ENCODE data around the gene UGCG. TPM values are rescaled to one million over a fixed set of nuclear protein-coding genes. Genes with fewer than 3 reads are reported as not detected.
"Not testable (repeated sequence)": the region's sequence is repeated elsewhere in the genome, so short reads cannot be mapped to it uniquely, and the experiment has no call there.

UGCG gene
- total RNA-seq, 1 experiment from 2014 or later, result 27.6 TPM

DNA sequence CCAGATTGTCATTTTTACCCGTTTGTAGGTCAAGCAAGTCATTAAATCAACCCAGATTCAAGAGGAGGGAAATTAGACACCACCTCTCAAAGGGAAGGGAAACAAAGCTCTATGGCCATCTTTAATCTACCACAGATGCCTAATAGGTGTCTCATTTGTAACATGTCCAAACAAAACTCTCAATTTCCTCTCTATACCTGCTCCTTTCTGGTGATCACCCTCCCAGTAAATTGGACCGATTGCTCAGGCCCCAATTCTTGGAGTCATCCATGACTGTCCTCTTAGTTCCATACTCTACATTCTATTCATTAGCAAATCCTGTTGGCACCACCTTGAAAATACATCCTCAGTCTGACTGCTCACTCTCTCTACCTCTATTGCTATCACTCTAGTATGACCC is 22.1 kb upstream of the UGCG start:
- DNase-seq, result no peak

DNA sequence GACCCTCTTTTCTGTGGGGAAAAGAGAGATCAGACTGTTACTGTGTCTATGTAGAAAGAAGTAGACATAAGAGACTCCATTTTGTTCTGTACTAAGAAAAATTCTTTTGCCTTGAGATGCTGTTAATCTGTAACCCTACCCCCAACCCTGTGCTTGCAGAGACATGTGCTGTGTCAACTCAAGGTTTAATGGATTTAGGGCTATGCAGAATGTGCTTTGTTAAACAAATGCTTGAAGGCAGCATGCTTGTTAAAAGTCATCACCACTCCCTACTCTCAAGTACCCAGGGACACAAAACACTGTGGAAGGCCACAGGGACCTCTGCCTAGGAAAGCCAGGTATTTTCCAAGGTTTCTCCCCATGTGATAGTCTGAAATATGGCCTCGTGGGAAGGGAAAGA is 21.3 kb upstream of the UGCG start:
- H3K27me3 ChIP-seq (ENCODE audit: control insufficient read depth, insufficient read depth, low read length); H3K36me3 ChIP-seq (replicated peaks; ENCODE audit: control insufficient read depth, insufficient read depth, low read length); DNase-seq; H3K4me3 ChIP-seq (ENCODE audit: insufficient read depth, low read depth, low read length): not testable (repeated sequence)

More for the DNA sequence above, 22.1 kb upstream of the UGCG start:
- Histone ChIP-seq H3K36me3 (replicated peaks; ENCODE audit: control insufficient read depth, insufficient read depth, low read length) (no peaks in the 10 kb centered on the region), H3K4me3 (ENCODE audit: insufficient read depth, low read depth, low read length) (no peak overlapping the region), H3K27me3 (ENCODE audit: control insufficient read depth, insufficient read depth, low read length) (no peaks in the 10 kb centered on the region)

DNA sequence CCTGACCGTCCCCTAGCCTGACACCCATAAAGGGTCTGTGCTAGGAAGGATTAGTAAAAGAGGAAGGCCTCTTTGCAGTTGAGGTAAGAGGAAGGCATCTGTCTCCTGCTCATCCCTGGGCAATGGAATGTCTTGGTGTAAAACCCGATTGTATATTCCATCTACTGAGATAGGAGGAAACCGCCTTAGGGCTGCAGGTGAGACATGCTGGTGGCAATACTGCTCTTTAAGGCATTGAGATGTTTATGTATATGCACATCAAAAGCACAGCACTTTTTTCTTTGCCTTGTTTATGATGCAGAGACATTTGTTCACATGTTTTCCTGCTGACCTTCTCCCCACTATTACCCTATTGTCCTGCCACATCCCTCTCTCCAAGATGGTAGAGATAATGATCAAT is 20.9 kb upstream of the UGCG start:
- not testable (repeated sequence) for H3K27me3 ChIP-seq (ENCODE audit: control insufficient read depth, insufficient read depth, low read length); H3K36me3 ChIP-seq (replicated peaks; ENCODE audit: control insufficient read depth, insufficient read depth, low read length); DNase-seq; H3K4me3 ChIP-seq (ENCODE audit: insufficient read depth, low read depth, low read length)

DNA sequence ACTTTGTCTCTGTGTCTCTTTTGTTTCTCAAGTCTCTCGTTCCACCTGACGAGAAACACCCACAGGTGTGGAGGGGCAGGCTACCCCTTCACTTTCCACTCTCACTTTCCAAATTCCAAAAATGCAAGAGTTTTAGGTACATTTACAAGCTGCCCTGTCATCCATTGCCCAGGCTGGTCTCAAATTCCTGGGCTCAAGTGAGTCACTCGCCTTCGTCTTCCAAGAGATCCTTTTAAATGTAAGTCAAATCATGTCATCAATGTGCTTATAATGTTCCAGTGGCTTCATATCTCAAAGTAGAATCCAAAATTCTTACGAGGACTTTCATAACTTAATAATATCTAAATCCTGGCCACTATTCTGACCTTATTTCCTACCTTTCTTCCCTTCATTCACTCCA is 20.4 kb upstream of the UGCG start:
- Histone ChIP-seq H3K36me3 (replicated peaks; ENCODE audit: control insufficient read depth, insufficient read depth, low read length) (no peaks in the 10 kb centered on the region), H3K27me3 (ENCODE audit: control insufficient read depth, insufficient read depth, low read length) (no peaks in the 10 kb centered on the region), H3K4me3 (ENCODE audit: insufficient read depth, low read depth, low read length) (no peak overlapping the region)
- DNase-seq, result no peak

DNA sequence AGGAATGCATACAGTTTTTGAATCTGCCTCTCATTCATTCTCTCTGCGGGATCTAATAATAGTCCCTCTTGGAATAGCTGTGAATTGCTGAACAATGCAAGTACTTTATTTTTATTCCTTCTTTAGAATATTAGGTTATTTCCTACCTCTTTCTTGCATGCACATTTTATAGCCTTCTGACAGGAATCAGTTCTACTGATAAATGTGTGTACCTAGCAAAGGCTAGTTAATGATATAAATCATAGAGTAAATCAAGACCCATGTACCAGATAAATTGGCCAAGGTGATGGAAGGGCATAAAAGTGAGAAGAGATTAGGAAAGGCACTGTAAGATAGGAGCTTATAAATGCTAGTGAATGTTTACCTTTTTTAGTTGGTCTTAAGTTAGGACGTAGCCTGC is 19.2 kb upstream of the UGCG start:
- Histone ChIP-seq H3K4me3 (ENCODE audit: insufficient read depth, low read depth, low read length) (no peak overlapping the region), H3K27me3 (ENCODE audit: control insufficient read depth, insufficient read depth, low read length) (no peaks in the 10 kb centered on the region), H3K36me3 (replicated peaks; ENCODE audit: control insufficient read depth, insufficient read depth, low read length) (no peaks in the 10 kb centered on the region)
- no peak for DNase-seq

DNA sequence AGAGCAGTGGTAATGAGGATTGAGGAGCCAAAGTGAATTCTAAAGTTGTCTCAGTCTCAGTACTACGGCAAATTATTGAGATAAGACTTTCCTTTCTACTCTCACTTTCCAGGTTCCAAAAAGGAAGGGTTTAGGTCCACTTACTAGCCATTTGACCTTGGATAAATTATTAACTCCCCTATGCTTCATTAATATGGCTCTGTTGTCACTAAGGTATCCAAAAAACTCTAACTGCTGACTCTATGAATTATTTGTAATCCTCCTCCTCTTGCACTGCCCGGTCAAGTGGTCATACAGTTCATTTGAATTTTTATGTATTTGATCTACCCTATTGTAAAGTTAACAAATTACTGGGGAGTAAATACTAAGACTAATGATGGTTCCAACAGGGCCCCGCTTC is 17.7 kb upstream of the UGCG start:
- Histone ChIP-seq H3K36me3 (replicated peaks; ENCODE audit: control insufficient read depth, insufficient read depth, low read length) (no peaks in the 10 kb centered on the region), H3K27me3 (ENCODE audit: control insufficient read depth, insufficient read depth, low read length) (no peaks in the 10 kb centered on the region)

DNA sequence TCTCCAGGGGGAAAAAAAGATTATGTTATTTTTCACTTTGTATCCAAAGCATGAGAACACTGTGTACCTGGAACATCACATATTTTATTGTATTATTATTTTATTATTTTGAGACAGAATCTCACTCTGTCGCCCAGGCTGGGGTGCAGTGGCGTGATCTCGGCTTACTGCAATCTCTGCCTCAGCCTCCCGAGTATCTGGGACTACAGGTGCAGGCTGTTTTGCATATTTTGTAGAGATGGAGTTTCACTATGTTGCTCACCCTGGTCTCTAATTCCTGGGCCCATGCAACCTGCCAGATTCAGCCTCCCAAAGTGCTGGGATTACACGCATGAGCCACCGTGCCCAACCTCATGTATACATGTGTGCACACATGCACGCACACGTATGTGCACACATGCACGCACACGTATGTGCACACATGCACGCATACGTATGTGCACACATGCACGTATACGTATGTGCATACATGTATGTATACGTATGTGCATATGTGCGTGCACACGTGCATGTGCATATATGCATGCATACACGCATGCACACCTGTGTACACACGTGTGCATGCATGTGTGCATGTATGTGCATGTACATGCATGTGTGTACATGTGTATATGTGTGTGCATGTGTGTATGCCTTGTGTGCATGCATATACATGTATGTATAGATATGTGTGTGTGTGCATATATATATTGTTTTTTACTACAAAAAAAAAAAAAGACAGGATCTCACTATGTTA is 9.5 kb upstream of the UGCG start:
- Histone ChIP-seq H3K27me3 (ENCODE audit: control insufficient read depth, insufficient read depth, low read length) (no peaks in the 10 kb centered on the region), H3K4me3 (ENCODE audit: insufficient read depth, low read depth, low read length) (no peak overlapping the region)

More for the DNA sequence above, 17.7 kb upstream of the UGCG start:
- no peak for DNase-seq
- H3K4me3 ChIP-seq (ENCODE audit: insufficient read depth, low read depth, low read length), result no peak overlapping the region

DNA sequence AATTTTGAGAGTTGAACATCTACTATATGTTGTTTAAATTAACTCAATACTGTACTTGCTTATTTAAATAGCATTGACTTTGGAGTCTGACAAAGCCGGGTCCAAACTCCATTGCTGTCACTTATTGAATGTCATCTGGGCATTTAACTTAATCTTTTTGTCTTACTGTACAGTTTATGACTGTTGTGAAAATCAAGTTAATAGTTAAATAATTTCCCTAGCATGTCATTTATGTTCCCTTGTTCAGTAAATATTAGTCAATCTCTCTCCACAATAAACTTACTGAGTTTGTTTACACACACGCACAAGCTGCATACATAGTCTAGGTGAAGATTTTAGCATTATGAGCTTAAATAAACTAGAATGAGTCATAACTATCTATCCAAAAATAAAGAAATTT is 6.3 kb upstream of the UGCG start:
- no peaks in the 10 kb centered on the region for H3K36me3 ChIP-seq (replicated peaks; ENCODE audit: control insufficient read depth, insufficient read depth, low read length)
- H3K27me3 ChIP-seq (ENCODE audit: control insufficient read depth, insufficient read depth, low read length), result no peaks in the 10 kb centered on the region
- no peak overlapping the region for H3K4me3 ChIP-seq (ENCODE audit: insufficient read depth, low read depth, low read length)
- DNase-seq, result no peak

More for the DNA sequence above, 9.5 kb upstream of the UGCG start:
- no peak for DNase-seq
- H3K36me3 ChIP-seq (replicated peaks; ENCODE audit: control insufficient read depth, insufficient read depth, low read length), result no peaks in the 10 kb centered on the region

DNA sequence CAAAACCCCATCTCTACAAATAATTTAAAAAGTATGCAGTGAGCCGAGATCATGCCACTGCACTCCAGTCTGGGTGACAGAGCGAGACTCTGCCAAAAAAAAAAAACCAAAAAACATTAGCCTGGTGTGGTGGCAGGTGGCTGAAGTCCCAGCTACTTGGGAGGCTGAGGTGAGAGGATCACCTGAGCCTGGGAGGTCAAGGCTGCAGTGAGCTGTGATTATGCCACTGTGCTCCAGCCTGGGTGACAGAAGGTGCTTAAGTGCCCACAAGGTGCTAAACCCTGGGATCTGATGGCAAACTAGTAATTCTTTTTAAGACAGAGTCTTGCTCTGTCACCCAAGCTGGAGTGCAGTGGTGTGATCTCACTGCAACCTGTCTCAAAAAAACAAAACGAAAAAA is 5.7 kb upstream of the UGCG start:
- not testable (repeated sequence) for DNase-seq; H3K36me3 ChIP-seq (replicated peaks; ENCODE audit: control insufficient read depth, insufficient read depth, low read length); H3K27me3 ChIP-seq (ENCODE audit: control insufficient read depth, insufficient read depth, low read length); H3K4me3 ChIP-seq (ENCODE audit: insufficient read depth, low read depth, low read length)

DNA sequence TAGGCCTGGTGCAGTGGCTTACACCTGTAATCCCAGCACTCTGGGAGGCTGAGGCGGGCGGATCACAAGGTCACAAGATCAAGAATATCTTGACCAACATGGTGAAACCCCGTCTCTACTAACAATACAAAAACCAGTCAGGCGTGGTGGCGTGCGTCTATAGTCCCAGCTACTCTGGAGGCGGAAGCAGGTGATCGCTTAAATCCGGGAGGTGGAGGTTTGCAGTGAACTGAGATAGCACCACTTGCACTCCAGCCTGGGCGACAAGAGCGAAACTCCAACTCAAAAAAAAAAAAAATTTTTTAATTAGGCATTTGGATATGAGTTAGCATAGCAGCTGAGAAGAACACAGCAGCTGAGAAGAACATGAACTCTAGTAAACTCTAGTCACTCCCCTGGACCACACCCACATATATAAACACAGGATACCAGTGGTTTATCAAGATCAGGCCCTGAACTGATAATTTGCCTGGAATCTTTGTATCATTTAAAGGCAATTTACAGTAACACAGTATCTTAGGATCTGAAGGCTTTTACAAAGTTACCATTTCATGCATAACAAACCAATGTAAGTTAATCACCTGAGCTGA is 4.6 kb upstream of the UGCG start:
- DNase-seq, result no peak
- H3K4me3 ChIP-seq (ENCODE audit: insufficient read depth, low read depth, low read length), result no peak overlapping the region
- H3K36me3 ChIP-seq (replicated peaks; ENCODE audit: control insufficient read depth, insufficient read depth, low read length), result no peaks in the 10 kb centered on the region
- H3K27me3 ChIP-seq (ENCODE audit: control insufficient read depth, insufficient read depth, low read length), result no peaks in the 10 kb centered on the region

DNA sequence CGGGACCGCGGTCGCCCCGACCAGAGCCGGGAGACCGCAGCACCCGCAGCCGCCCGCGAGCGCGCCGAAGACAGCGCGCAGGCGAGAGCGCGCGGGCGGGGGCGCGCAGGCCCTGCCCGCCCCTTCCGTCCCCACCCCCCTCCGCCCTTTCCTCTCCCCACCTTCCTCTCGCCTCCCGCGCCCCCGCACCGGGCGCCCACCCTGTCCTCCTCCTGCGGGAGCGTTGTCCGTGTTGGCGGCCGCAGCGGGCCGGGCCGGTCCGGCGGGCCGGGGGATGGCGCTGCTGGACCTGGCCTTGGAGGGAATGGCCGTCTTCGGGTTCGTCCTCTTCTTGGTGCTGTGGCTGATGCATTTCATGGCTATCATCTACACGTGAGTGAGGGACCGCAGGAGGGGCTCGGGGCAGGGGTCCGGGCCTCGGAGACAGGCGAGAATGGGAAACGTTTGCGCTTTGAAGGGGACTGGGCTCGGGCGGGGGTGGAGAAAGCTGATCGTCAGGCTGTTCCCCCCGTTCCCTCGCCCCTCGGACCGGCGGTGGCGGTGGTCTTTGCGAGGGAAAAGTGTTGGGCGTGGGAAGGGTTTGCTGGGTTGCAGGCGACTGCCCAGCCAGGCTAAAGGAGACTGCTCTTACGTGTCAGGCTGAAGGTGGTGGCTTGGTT is 457 bp downstream of the UGCG start:
- DNase-seq, result peak; percentile 94
- H3K4me3 ChIP-seq (ENCODE audit: insufficient read depth, low read depth, low read length), result peak overlapping the region; percentile 65
- H3K27me3 ChIP-seq (ENCODE audit: control insufficient read depth, insufficient read depth, low read length), result no peaks in the 10 kb centered on the region
- no peaks in the 10 kb centered on the region for H3K36me3 ChIP-seq (replicated peaks; ENCODE audit: control insufficient read depth, insufficient read depth, low read length)

DNA sequence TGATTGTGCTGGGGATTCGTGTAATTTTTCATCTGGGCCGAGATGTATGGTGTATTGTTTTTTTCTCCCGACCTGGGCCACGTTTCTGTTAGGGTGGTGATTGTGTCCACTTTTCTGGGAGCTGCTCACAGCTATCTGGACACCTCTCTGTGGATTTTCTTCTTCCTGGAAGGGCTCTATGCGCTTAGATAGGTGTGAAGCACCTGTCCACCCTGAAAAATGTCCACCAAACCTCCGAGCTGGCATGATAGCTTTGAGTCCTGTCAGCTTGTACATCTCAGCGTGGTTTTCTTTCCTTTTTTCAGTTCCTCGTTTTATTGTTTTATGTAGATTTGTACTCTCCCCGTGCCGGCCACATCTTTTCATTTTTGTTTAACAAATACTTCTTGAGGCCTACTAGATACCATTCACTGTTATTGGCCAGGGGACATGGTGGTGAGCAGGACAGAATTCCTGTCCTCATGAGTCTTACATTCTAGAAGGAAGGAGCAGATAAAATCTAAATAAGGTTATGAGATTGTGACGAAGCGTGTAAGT is 1.1 kb downstream of the UGCG start:
- Histone ChIP-seq H3K27me3 (ENCODE audit: control insufficient read depth, insufficient read depth, low read length) (no peaks in the 10 kb centered on the region), H3K4me3 (ENCODE audit: insufficient read depth, low read depth, low read length) (peak overlapping the region; percentile 65), H3K36me3 (replicated peaks; ENCODE audit: control insufficient read depth, insufficient read depth, low read length) (no peaks in the 10 kb centered on the region)
- DNase-seq, result no peak

DNA sequence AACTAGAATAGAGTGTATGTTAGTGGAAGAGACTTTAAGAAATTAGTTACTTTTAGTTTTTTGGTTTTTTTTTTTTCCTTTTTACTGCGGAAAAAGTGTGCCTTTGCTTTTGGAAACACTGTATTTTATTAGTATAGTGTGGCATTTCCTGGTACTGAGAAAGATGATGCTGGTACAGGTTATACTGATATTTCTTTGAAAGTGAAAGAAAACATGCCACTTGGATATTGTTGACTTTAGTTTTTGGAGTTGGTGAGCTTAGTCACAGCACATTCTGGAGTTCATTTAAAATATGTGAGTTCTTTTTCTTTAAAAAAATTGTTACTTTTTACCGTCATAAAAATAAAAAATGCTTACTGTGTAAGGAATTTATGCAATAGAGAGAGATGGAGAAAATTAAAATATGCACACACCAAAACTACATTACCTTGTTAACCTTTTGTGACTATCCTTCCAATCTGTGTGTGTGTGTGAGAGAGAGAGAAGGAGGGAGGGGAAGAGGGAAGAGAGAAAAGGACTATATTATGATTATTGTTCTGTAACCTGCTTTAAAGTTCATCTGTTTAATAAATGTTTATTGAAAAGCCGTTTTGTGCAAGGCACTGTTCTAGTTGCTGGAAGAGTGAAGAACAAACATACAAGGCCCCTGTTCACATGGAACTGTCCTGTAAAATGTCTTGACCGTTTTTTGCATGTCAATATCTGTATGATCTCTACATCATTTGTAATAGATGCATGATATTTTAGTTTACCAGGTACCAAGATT is 1.9 kb downstream of the UGCG start:
- Histone ChIP-seq H3K36me3 (replicated peaks; ENCODE audit: control insufficient read depth, insufficient read depth, low read length) (no peaks in the 10 kb centered on the region), H3K27me3 (ENCODE audit: control insufficient read depth, insufficient read depth, low read length) (no peaks in the 10 kb centered on the region), H3K4me3 (ENCODE audit: insufficient read depth, low read depth, low read length) (no peak overlapping the region)
- no peak for DNase-seq

DNA sequence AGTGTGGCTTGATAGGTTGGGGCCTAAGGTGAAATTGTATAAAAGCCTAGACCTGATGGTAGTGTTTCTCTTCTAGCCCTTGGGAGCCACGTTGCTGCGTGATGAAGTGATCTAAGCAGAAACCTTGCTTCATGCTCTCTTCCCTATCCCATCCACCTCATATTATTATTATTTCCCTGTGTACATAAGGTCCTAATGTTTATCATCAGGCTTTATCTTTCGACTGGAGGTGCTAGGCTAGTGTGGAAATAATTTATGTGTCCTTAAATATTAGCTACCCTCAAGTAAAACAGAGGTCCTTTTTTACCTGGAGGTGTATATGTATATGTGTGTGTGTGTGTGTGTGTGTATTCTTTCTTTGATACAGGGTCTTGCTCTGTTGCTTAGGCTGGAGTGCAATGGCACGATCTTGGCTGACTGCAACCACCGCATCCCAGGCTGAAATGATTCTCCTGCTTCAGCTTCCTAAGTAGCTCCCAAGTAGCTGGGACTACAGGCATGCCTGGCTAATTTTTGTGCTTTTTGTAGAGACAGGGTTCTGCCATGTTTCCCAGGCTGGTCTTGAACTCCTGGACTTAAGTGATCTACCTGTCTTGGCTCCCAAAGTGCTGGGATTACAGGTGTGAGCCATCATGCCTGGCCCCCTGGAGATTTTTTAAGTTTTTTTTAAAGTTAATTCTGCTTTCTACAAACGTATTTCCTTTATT is 3.7 kb downstream of the UGCG start:
- DNase-seq, result no peak
- no peaks in the 10 kb centered on the region for H3K36me3 ChIP-seq (replicated peaks; ENCODE audit: control insufficient read depth, insufficient read depth, low read length)
- H3K4me3 ChIP-seq (ENCODE audit: insufficient read depth, low read depth, low read length), result no peak overlapping the region
- H3K27me3 ChIP-seq (ENCODE audit: control insufficient read depth, insufficient read depth, low read length), result no peaks in the 10 kb centered on the region

Measured in H7 (cell line).